Right cardiac atrium (tissue), 5 donors: Measurements from ENCODE around the gene XKR7. TPM values are rescaled to one million over a fixed set of nuclear protein-coding genes. Genes with fewer than 3 reads are reported as not detected.

Experiments
- ATAC-seq, 2 donors: fragments of 200-7000 bp; cut with Tn5 transposase; one replicate each; pipeline versions ENCODE4 v1.8.0 to v1.9.1; 2020; ENCODE audit warnings: moderate library complexity in 2 of 2, mild to moderate bottlenecking in 1 of 2
- DNase-seq, 3 donors: peaks; one replicate each; pipeline ENCODE4 v3.0.0-alpha.2; 2020
- H3K27ac ChIP-seq: one replicate; pipeline ENCODE4 v1.5.1; 2013; ENCODE audit warnings: mild to moderate bottlenecking, low read length, control low read depth, moderate library complexity
- H3K27me3 ChIP-seq: one replicate; pipeline ENCODE4 v1.6.1; 2013; ENCODE audit not compliant: control insufficient read depth, insufficient read depth
- H3K4me1 ChIP-seq: one replicate; pipeline ENCODE4 v1.6.1; 2013; ENCODE audit warnings: low read length; ENCODE audit not compliant: control insufficient read depth, insufficient read depth
- H3K4me3 ChIP-seq: one replicate; pipeline ENCODE4 v1.5.1; 2013; ENCODE audit warnings: low read length, control low read depth
- H3K9me3 ChIP-seq: one replicate; pipeline ENCODE4 v1.6.1; 2013; ENCODE audit warnings: low read length; ENCODE audit not compliant: control insufficient read depth
- WGBS: extraction: QIAGEN DNeasy Blood & Tissue Kit; methylation state at CpG from one replicate; pipeline ENCODE4 v1.1.7; 2013; 5-methylcytosine and 5-hydroxymethylcytosine counted together
- intact Hi-C, 4 donors: fragments of 100-400 bp; cut with DNase I; formaldehyde crosslinking; loops; one replicate each; pipeline versions ENCODE4 v1.11.0 to v1.14.0; 2022 to 2023
- polyA plus RNA-seq: library from polyadenylated mRNA; stranded (reverse); fragments of 200-250 nt; gene quantifications from one replicate; pipeline ENCODE4 v1.2.3, GENCODE V29; 2013
- total RNA-seq, 4 donors: library from RNA; stranded (reverse); fragmentation: NEBNext Ultra II Directional; extraction: Animal tissue kit (Norgen Biotek cat#: 25700); gene quantifications; one replicate each; pipeline ENCODE4 v1.2.1, GENCODE V29; 2021
- donor health status: healthy with polysubstance abuse.
- donor health status: DM: no; HTN: yes; CAD: no.
- donor health status: DM: no; HTN: no; CAD: no.
- donor health status: DM: no; HTN: yes; CAD: no; lungs with severe emphysema.
- donor health status: DM: yes; HTN: yes; CAD: no.

Gene XKR7
- total and polyA plus RNA-seq, 5 donors, result under 0.01 TPM; not detected in 4

DNA sequence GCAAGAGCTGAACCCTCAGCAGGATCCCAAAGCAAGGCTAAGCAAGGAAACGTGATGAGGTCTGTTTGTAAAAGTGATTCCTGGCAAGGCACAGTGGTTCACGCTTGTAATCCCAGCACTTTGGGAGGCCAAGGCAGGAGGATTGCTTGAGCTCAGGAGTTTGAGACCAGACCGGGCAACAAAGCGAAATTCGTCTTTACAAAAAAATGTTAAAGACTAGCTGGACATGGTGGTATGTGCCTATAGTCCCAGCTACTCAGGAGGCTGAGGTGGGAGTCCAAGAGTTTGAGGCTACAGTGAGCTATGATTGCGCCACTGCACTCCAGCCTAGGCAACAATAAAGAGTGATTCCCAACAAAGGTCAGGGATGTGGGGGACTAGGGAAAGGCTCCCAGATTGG lies 4.1 kb upstream of the XKR7 start:
- DNase-seq, result no peak
- no peak overlapping the region for H3K27ac ChIP-seq
- ATAC-seq, result no peak
- no peaks in the 10 kb centered on the region for H3K9me3 ChIP-seq
- H3K4me3 ChIP-seq, result no peak overlapping the region
- intact Hi-C loops, result loop anchor here in 1 of 4 donors (5.0 kb wide), 1 partner anchor 68 kb away; no protein-coding TSS in a partner anchor
- H3K27me3 ChIP-seq, result no peaks in the 10 kb centered on the region
- no peaks in the 10 kb centered on the region for H3K4me1 ChIP-seq
- WGBS, result 74% methylated on average over 6 of the region's 6 CpGs

DNA sequence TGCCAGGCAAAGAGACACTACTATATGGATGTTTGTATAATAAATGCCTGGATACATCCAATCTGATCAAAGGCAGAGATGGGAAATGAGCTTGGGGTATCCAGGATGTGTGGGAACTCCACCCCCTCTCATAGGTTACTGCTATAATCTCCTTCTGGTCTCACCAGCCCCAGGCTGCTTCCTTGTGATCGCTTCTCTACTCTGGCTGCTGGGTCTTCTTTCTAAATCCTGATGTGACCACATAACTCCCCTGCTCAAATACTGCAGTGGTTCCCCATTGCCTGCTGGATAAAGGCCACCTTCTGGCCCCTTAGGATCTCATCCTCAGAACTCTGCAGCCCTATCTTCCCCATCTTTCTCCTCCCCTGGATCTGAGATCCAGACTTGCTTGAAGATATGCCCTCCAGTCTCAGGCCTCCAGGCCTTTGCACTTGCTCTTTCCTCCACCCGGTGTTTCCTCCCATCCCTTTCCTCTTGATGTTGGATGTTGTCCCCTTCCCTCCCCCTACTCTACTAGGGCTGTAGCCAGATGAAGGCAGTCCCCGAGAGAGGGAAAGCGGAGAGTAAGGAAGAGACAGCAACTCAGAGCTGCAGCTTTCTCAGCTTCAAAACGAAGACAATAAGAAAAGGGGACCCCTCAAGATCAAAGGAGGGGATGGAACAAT lies 828 bp upstream of the XKR7 start:
- H3K27me3 ChIP-seq, result no peaks in the 10 kb centered on the region
- intact Hi-C loops, result no loop called here

DNA sequence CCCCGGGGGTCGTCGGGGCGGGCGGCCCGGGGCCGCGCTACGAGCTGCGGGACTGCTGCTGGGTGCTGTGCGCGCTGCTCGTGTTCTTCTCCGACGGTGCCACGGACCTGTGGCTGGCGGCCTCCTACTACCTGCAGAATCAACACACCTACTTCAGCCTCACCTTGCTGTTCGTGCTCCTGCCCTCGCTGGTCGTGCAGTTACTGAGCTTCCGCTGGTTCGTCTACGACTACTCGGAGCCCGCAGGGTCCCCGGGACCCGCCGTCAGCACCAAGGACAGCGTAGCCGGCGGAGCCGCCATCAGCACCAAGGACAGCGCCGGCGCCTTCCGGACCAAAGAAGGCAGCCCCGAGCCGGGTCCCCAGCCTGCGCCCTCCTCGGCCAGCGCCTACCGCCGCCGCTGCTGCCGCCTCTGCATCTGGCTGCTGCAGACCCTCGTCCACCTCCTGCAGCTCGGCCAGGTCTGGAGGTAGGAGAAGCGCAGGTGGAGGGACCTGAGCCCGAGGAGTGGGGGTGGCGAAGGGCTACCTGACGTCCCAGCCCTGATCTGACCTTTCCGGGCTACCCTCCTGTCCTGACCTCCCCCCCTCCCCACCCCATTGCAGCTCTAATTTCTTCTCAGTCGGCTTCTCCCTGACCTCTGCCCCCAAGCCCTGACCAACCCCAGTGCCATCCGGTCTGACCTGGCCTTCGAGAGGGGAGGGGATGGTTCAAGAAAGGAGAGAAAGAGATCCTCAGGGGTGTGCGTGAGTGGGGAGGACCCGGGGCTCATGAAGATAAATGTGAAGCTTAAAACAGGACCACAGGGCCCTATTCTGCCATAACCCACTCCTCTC lies 558 bp downstream of the XKR7 start:
- H3K4me1 ChIP-seq, result no peaks in the 10 kb centered on the region
- H3K27me3 ChIP-seq, result no peaks in the 10 kb centered on the region
- peak overlapping the region; percentile 21 for H3K4me3 ChIP-seq
- DNase-seq, result peak; percentile 75 to 91 (median 89)
- WGBS, result 3% methylated on average over 57 of the region's 57 CpGs
- intact Hi-C loops, result no loop called here
- no peak overlapping the region for H3K27ac ChIP-seq
- no peaks in the 10 kb centered on the region for H3K9me3 ChIP-seq
- peak; percentile 84 to 91 for ATAC-seq

More for the DNA sequence above, 828 bp upstream of the XKR7 start:
- 7% methylated on average over 5 of the region's 5 CpGs for WGBS
- no peaks in the 10 kb centered on the region for H3K4me1 ChIP-seq
- no peak overlapping the region for H3K4me3 ChIP-seq
- ATAC-seq (no peak), DNase-seq (no peak)
- no peaks in the 10 kb centered on the region for H3K9me3 ChIP-seq
- no peak overlapping the region for H3K27ac ChIP-seq

DNA sequence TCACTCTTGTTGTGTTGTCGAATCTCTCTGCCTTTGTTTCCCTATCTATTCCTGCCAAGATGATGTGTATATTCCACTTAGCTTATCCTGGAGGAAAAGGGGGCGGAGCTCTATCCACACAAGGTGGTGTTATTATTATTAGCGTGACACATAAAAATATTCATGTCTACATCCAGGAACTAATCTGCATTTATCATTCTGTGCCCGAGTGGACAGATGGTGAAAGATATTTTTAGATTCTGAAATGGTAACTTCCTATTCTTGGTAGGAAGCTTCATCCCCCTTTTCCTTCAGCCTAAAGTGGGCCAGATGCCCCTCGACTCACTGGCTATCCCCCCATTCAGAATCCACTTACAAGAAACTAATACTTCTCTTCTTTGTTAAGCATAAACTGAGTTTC lies 2.0 kb downstream of the XKR7 start:
- ATAC-seq (no peak), DNase-seq (no peak)
- no peaks in the 10 kb centered on the region for H3K4me1 ChIP-seq
- H3K27ac ChIP-seq, result no peak overlapping the region
- no peaks in the 10 kb centered on the region for H3K27me3 ChIP-seq
- H3K9me3 ChIP-seq, result no peaks in the 10 kb centered on the region
- no peak overlapping the region for H3K4me3 ChIP-seq
- WGBS, result 54% methylated on average over 5 of the region's 5 CpGs
- intact Hi-C loops, result no loop called here

DNA sequence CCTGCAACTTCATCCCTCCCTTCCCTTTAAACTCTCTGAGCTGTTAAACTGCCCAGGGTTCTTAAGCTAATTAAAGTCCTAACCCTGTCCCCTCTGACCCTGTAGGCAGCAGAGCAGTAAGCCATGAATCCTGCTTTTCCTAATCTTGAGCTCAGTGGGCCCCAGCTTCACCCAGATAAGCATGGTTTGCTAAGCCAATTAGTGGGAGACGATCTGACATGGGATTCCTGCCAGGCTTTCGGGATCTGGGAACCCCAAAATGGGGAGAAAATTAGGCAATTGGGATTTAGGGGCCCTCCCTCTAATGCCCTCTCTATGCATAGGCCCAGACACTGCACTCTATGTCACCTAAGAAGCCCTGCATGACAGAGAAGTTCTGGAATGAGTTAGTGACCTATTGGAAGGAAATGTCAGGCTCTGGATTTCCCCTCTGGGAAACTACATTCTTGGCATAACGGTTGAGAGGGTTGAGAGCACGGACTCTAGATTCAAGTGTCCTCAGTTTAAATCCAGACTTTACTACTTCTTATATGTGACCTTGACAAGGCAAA lies 4.6 kb downstream of the XKR7 start:
- no peak for ATAC-seq
- no peak for DNase-seq
- intact Hi-C loops, result no loop called here
- H3K9me3 ChIP-seq, result no peaks in the 10 kb centered on the region
- H3K4me3 ChIP-seq, result no peak overlapping the region
- WGBS, result 17% methylated on average over 4 of the region's 4 CpGs
- no peaks in the 10 kb centered on the region for H3K27me3 ChIP-seq
- H3K27ac ChIP-seq, result no peak overlapping the region
- H3K4me1 ChIP-seq, result no peaks in the 10 kb centered on the region

DNA sequence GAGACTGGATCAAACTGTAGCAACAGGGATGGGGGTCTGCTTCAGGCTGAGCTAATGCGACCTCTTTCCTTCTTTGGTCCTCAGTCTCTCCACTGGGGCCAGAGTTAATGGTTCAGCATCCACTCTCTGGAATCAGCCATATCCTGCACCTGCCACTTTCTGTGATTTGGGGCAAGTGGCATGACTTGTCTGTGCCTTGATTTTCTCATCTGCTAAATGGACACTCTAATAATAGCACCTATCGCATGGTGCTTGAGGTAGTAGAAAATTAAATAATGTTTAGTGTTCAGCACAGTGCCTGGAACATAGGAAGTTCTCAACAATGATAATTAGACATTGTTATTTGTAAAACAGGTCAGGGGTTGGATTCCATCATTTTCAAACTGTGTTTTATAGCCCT lies 6.3 kb downstream of the XKR7 start:
- DNase-seq (no peak), ATAC-seq (no peak)
- Histone ChIP-seq H3K4me3 (no peak overlapping the region), H3K4me1 (no peaks in the 10 kb centered on the region), H3K27ac (no peak overlapping the region), H3K27me3 (no peaks in the 10 kb centered on the region), H3K9me3 (no peaks in the 10 kb centered on the region)
- intact Hi-C loops, result no loop called here
- 92% methylated on average over 2 of the region's 2 CpGs for WGBS

DNA sequence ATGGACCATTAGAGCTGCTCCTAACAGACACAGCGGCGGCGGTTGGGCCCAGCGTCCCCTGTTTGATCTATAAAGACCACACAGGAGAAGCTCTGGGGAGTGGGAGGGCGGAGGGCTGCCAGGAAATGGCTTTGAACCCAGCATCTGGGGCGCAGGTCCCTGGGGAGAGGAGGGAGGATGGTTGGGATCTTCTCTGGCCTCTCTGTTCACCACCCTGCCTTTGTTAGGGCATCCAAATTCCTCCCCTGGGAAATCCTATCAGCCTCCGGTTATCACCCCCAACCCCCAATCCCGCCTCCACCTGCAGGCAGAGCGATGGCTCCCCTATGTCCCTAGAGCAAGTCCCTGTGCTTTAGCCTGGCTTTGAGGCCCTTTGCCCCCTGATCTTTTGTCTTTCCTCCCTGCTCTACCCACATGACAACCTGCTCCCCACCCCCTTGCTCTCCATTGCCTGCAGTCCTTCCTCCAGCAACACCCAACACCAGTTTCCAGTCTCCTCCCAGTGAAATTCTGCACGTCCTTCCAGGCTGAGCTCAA lies 7.1 kb downstream of the XKR7 start:
- WGBS, result 31% methylated on average over 10 of the region's 10 CpGs
- Histone ChIP-seq H3K9me3 (no peaks in the 10 kb centered on the region), H3K4me1 (no peaks in the 10 kb centered on the region), H3K27me3 (no peaks in the 10 kb centered on the region), H3K4me3 (no peak overlapping the region), H3K27ac (no peak overlapping the region)
- no peak for DNase-seq
- ATAC-seq, result no peak
- intact Hi-C loops, result no loop called here

DNA sequence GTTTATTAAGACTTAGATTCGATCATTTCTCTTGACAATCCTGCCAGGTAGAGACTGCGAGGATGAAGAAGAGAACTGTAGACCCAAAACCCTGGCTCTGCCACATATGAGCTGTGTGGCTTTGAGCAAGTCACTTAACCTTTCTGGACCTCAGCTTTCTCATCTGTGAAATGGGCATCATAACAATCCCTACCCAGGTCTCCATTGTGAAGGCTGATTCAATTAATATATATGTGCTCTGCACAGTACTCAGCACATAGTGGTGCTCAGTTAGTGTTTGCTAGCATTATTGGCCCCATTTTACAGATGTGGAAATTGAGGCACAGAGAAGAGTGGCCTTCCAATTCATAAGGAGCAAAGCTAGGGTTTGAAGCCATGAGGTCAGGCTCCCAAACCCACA lies 7.9 kb downstream of the XKR7 start:
- Histone ChIP-seq H3K9me3 (no peaks in the 10 kb centered on the region), H3K27ac (no peak overlapping the region), H3K4me3 (no peak overlapping the region), H3K4me1 (no peaks in the 10 kb centered on the region), H3K27me3 (no peaks in the 10 kb centered on the region)
- DNase-seq, result no peak
- ATAC-seq, result no peak
- intact Hi-C loops, result no loop called here
- WGBS, result 87% methylated on average over 2 of the region's 2 CpGs

DNA sequence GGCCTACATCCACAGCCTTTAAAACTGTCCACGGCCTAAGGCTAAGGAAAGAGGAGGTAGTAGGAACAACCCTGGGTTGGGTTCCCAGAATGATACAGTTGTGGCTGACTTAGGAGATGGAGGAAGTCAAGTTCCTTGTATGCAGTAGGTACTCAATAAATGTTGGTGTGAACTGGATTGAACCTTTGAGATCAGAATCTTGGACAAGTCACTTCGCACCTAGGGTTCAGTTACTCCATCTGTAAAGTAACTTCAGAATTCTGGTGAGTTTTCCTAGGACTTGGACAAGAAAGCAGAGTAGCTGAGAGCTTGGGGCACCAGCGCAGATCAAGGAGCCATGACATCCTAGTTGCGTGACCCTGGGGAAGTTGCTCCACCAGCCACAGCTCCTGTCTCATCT lies 9.1 kb downstream of the XKR7 start:
- ATAC-seq, result no peak
- no peaks in the 10 kb centered on the region for H3K9me3 ChIP-seq
- no peak for DNase-seq
- intact Hi-C loops, result no loop called here
- 81% methylated on average over 4 of the region's 4 CpGs for whole genome bisulfite sequencing
- no peaks in the 10 kb centered on the region for H3K27me3 ChIP-seq
- no peak overlapping the region for H3K27ac ChIP-seq
- no peaks in the 10 kb centered on the region for H3K4me1 ChIP-seq
- no peak overlapping the region for H3K4me3 ChIP-seq

DNA sequence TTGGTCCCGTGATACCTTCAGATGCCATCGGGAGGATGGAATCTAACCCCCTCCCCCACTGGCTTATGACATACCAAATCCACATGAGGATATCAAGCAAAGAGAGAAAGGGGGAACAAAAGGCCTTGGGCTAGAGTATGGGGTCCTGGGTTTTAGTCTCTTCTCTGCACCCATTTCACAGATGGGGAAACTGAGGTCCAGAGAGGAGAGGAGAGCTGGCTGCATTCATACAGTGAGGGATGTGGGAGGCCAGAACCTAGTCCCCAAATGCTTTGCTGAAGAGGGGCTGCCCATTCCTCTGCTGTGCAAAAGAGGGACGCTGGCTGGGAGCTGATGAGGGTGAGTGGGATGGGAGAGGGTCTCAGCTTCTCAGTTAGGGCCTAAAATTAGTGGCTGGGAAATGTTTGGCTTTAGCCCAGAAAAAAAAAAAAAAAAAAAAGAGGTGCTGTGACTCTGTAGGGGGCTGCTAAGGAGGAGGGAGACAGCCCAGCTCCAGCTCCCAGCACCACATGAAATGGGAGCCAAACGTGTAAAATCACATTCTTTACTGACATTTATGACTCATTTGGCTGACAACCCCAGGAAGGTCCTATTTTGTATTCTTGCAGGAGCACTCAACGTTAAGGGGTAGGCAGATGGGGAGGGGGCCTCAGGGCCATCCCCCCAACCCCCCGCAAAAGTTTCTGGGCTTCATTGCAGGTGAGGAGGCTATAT lies 11.9 kb downstream of the XKR7 start:
- DNase-seq, result no peak
- Histone ChIP-seq H3K27me3 (no peaks in the 10 kb centered on the region), H3K9me3 (no peaks in the 10 kb centered on the region), H3K4me3 (no peak overlapping the region), H3K4me1 (no peaks in the 10 kb centered on the region), H3K27ac (no peak overlapping the region)
- ATAC-seq, result no peak
- intact Hi-C loops, result no loop called here
- 54% methylated on average over 6 of the region's 6 CpGs for WGBS

DNA sequence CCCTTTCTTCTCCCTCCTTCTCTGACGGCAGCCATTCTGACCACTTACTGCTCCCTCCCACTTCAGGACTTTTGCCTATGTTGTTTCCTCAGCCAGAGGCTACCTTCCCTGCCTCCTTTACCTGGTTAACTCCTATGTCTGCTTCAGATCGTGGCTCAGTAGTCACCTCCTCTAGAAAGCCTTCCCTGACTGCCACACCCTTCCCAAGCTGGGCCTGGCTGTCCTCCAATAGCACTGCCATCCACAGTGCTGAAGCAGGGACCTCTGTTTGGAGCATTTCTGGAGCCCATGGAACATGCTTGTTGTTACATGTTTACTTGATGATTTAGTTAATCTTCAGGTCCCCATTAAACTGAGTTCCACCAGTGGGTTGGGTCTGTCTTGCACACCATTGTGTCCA lies 13.8 kb downstream of the XKR7 start:
- no peak overlapping the region for H3K27ac ChIP-seq
- no peak overlapping the region for H3K4me3 ChIP-seq
- no peaks in the 10 kb centered on the region for H3K9me3 ChIP-seq
- H3K4me1 ChIP-seq, result no peaks in the 10 kb centered on the region
- DNase-seq (no peak), ATAC-seq (no peak)
- no peaks in the 10 kb centered on the region for H3K27me3 ChIP-seq
- intact Hi-C loops, result no loop called here
- WGBS, result 73% methylated on average over 2 of the region's 2 CpGs
